Uterus (tissue), 2 donors: Measurements from ENCODE around the gene TNF.

ENCODE experiments used
- POLR2A ChIP-seq, 2 donors: fragments of 450-650 bp; IDR thresholded peaks; one replicate each; pipeline ENCODE4 v1.6.1; 2016; ENCODE audit warnings: antibody characterized with exemption in 2 of 2, mild to moderate bottlenecking in 1 of 2, moderate library complexity in 1 of 2
- TF ChIP-seq, protein P1 (sequence below), 4 experiments: fragments of 200-600 bp in 2 of 4; fragments of 450-650 bp in 2 of 4; sonication (generic) in 2 of 4; IDR thresholded peaks; one replicate each; pipeline ENCODE4 v1.5.1; 2016 to 2019; ENCODE audit warnings: antibody characterized with exemption in 4 of 4, mild to moderate bottlenecking in 2 of 4, moderate library complexity in 1 of 4

GRCh38 chr6:31581434-31582229, 6.3 kb downstream of the TNF start:
- TF ChIP-seq, protein P1, sequence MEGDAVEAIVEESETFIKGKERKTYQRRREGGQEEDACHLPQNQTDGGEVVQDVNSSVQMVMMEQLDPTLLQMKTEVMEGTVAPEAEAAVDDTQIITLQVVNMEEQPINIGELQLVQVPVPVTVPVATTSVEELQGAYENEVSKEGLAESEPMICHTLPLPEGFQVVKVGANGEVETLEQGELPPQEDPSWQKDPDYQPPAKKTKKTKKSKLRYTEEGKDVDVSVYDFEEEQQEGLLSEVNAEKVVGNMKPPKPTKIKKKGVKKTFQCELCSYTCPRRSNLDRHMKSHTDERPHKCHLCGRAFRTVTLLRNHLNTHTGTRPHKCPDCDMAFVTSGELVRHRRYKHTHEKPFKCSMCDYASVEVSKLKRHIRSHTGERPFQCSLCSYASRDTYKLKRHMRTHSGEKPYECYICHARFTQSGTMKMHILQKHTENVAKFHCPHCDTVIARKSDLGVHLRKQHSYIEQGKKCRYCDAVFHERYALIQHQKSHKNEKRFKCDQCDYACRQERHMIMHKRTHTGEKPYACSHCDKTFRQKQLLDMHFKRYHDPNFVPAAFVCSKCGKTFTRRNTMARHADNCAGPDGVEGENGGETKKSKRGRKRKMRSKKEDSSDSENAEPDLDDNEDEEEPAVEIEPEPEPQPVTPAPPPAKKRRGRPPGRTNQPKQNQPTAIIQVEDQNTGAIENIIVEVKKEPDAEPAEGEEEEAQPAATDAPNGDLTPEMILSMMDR (IDR thresholded peaks at IDR 0.05) = no peak
- TF ChIP-seq POLR2A (IDR thresholded peaks at IDR 0.05) = no peak
